ENCODE data around the gene RSPO4. TPM values are rescaled to one million over a fixed set of nuclear protein-coding genes. Genes with fewer than 3 reads are reported as not detected.

RSPO4 gene
- total RNA-seq, 6 experiments from 2014 or later: not detected

GRCh38 chr20:910870-911770 is 91.0 kb downstream of the RSPO4 start:
- DNase-seq: peak; percentile 33
- Mint-ChIP-seq H3K9me3 (no peaks in the 10 kb centered on the region), H3K4me1 (ENCODE audit: low read depth) (peaks cover 9% of the 10 kb centered on the region), H3K4me3 (peak overlapping the region; percentile 49; the same call in 1 of the 2 replicates), H3K27ac (peak overlapping the region; percentile 30; the same call in 1 of the 2 replicates), H3K36me3 (ENCODE audit: low read depth) (no peaks in the 10 kb centered on the region), H3K27me3 (ENCODE audit: insufficient read depth) (peaks cover 33% of the 10 kb centered on the region)
- no peak for TF ChIP-seq CTCF (IDR thresholded peaks at IDR 0.05)

GRCh38 chr20:910132-910869 is 91.8 kb downstream of the RSPO4 start:
- H3K4me3 Mint-ChIP-seq: no peak overlapping the region; the same call in 1 of the 2 replicates
- H3K36me3 Mint-ChIP-seq (ENCODE audit: low read depth): no peaks in the 10 kb centered on the region
- peaks cover 33% of the 10 kb centered on the region for H3K27me3 Mint-ChIP-seq (ENCODE audit: insufficient read depth)
- TF ChIP-seq CTCF (IDR thresholded peaks at IDR 0.05): no peak
- H3K9me3 Mint-ChIP-seq: no peaks in the 10 kb centered on the region
- DNase-seq: no peak
- H3K4me1 Mint-ChIP-seq (ENCODE audit: low read depth): peaks cover 9% of the 10 kb centered on the region
- H3K27ac Mint-ChIP-seq: peak overlapping the region; percentile 30; the same call in 1 of the 2 replicates

GRCh38 chr20:909641-910040 is 92.5 kb downstream of the RSPO4 start:
- Mint-ChIP-seq H3K27ac (no peak overlapping the region), H3K27me3 (ENCODE audit: insufficient read depth) (peaks cover 30% of the 10 kb centered on the region)

More at GRCh38 chr20:909641-910040, 92.5 kb downstream of the RSPO4 start:
- Mint-ChIP-seq H3K4me3 (no peak overlapping the region), H3K36me3 (ENCODE audit: low read depth) (no peaks in the 10 kb centered on the region), H3K9me3 (no peaks in the 10 kb centered on the region), H3K4me1 (ENCODE audit: low read depth) (peaks cover 9% of the 10 kb centered on the region)
- no peak for DNase-seq
- no peak for TF ChIP-seq CTCF (IDR thresholded peaks at IDR 0.05)

Other genes starting within 250 kb of the RSPO4 start
- under 1 TPM in 2 of 6 experiments, not detected in 4; 0.05 to 0.07 TPM for gene SLC52A3, start 233.8 kb downstream of the RSPO4 start, total RNA-seq (2021; fragmentation: NEBNext Ultra II Directional; extraction: Animal tissue kit (Norgen Biotek cat#: 25700))
- 1 to 10 TPM; 3.6 to 6.4 (median 5.3) TPM for gene FAM110A, start 168.6 kb downstream of the RSPO4 start, total RNA-seq (2021; fragmentation: NEBNext Ultra II Directional; extraction: Animal tissue kit (Norgen Biotek cat#: 25700))
- gene ANGPT4, start 86.0 kb downstream of the RSPO4 start, total RNA-seq (2021; fragmentation: NEBNext Ultra II Directional; extraction: Animal tissue kit (Norgen Biotek cat#: 25700)): not detected
- gene PSMF1, start 116.3 kb upstream of the RSPO4 start, total RNA-seq (2021; fragmentation: NEBNext Ultra II Directional; extraction: Animal tissue kit (Norgen Biotek cat#: 25700)): 100 to 1,000 TPM; 179 to 208 (median 199) TPM
- not detected for gene TMEM74B, start 182.7 kb upstream of the RSPO4 start, total RNA-seq (2021; fragmentation: NEBNext Ultra II Directional; extraction: Animal tissue kit (Norgen Biotek cat#: 25700))
- not detected for gene C20orf202, start 201.1 kb upstream of the RSPO4 start, total RNA-seq (2021; fragmentation: NEBNext Ultra II Directional; extraction: Animal tissue kit (Norgen Biotek cat#: 25700))
- under 1 TPM; 0.35 to 0.89 (median 0.56) TPM for gene RAD21L1, start 223.7 kb upstream of the RSPO4 start, total RNA-seq (2021; fragmentation: NEBNext Ultra II Directional; extraction: Animal tissue kit (Norgen Biotek cat#: 25700))

All from HFFc6 (cell line).